H9 (cell line): ENCODE data around the gene FBP2. TPM values are rescaled to one million over a fixed set of nuclear protein-coding genes. Genes with fewer than 3 reads are reported as not detected.

ENCODE experiments used
- DNase-seq: peaks from one replicate; pipeline ENCODE4 v3.0.0-alpha.2; 2017
- H2AFZ ChIP-seq: one replicate; pipeline ENCODE4 v1.6.1; 2013; ENCODE audit warnings: mild to moderate bottlenecking, low read length, control low read depth, moderate library complexity
- H2AK5ac ChIP-seq: 2 replicates; pipeline ENCODE4 v1.6.1; 2013; ENCODE audit warnings: low read length, control low read depth, mixed read lengths; ENCODE audit not compliant: insufficient read length
- H2BK120ac ChIP-seq: one replicate; pipeline ENCODE4 v1.6.1; 2013; ENCODE audit warnings: low read depth, mild to moderate bottlenecking, low read length, control low read depth, inconsistent platforms; ENCODE audit not compliant: poor library complexity, severe bottlenecking
- H2BK12ac ChIP-seq: 2 replicates; pipeline ENCODE4 v1.6.1; 2013; ENCODE audit warnings: low read length, control low read depth, mixed read lengths, low read depth; ENCODE audit not compliant: insufficient read length
- H2BK15ac ChIP-seq: 2 replicates; pipeline ENCODE4 v1.6.1; 2013; ENCODE audit warnings: low read depth, low read length, control low read depth
- H2BK20ac ChIP-seq: one replicate; pipeline ENCODE4 v1.6.1; 2013; ENCODE audit warnings: low read depth, mild to moderate bottlenecking, low read length, control low read depth, inconsistent platforms; ENCODE audit not compliant: poor library complexity, severe bottlenecking
- H2BK5ac ChIP-seq: 2 replicates; pipeline ENCODE4 v1.6.1; 2013; ENCODE audit warnings: low read length, control low read depth, mixed read lengths; ENCODE audit not compliant: insufficient read length
- H3K14ac ChIP-seq: 2 replicates; pipeline ENCODE4 v1.6.1; 2013; ENCODE audit warnings: low read length, control low read depth; ENCODE audit not compliant: insufficient read depth
- H3K18ac ChIP-seq: 2 replicates; pipeline ENCODE4 v1.6.1; 2013; ENCODE audit warnings: low read depth, mild to moderate bottlenecking, mixed read lengths, low read length, control low read depth; ENCODE audit not compliant: insufficient read length
- H3K23ac ChIP-seq: 2 replicates; pipeline ENCODE4 v1.6.1; 2013; ENCODE audit warnings: low read length, control low read depth, mixed read lengths, low read depth; ENCODE audit not compliant: insufficient read length
- H3K23me2 ChIP-seq: 2 replicates; pipeline ENCODE4 v1.6.1; 2013; ENCODE audit warnings: low read depth, mild to moderate bottlenecking, mixed read lengths, low read length, control low read depth; ENCODE audit not compliant: insufficient read length, poor library complexity, severe bottlenecking
- H3K27ac ChIP-seq: 2 replicates; pipeline ENCODE4 v1.5.1; 2013; ENCODE audit warnings: low read length, control low read depth, mixed read lengths, low read depth; ENCODE audit not compliant: insufficient read length
- H3K27me3 ChIP-seq: 2 replicates; pipeline ENCODE4 v1.6.1; 2013; ENCODE audit warnings: low read length, control low read depth, inconsistent platforms; ENCODE audit not compliant: insufficient read depth
- H3K4ac ChIP-seq: 2 replicates; pipeline ENCODE4 v1.6.1; 2013; ENCODE audit warnings: low read depth, mild to moderate bottlenecking, control low read depth, inconsistent platforms, low read length, moderate library complexity
- H3K4me1 ChIP-seq: 2 replicates; pipeline ENCODE4 v1.6.1; 2013; ENCODE audit warnings: low read length, control low read depth, inconsistent platforms; ENCODE audit not compliant: insufficient read depth
- H3K4me2 ChIP-seq: 2 replicates; pipeline ENCODE4 v1.6.1; 2013; ENCODE audit warnings: low read length, control low read depth, mixed read lengths; ENCODE audit not compliant: insufficient read length, insufficient read depth
- H3K56ac ChIP-seq: 2 replicates; pipeline ENCODE4 v1.6.1; 2013; ENCODE audit warnings: low read depth, mild to moderate bottlenecking, mixed read lengths, low read length, control low read depth; ENCODE audit not compliant: insufficient read length
- H3K79me1 ChIP-seq: 2 replicates; pipeline ENCODE4 v1.6.1; 2013; ENCODE audit warnings: low read depth, mild to moderate bottlenecking, moderate library complexity, low read length, control low read depth, inconsistent platforms; ENCODE audit not compliant: insufficient read depth, poor library complexity, severe bottlenecking
- H3K79me2 ChIP-seq: 2 replicates; pipeline ENCODE4 v1.6.1; 2013; ENCODE audit warnings: low read length, control low read depth, inconsistent platforms; ENCODE audit not compliant: insufficient read depth
- H3K9ac ChIP-seq: 2 replicates; pipeline ENCODE4 v1.6.1; 2013; ENCODE audit warnings: low read length, control low read depth, mixed read lengths; ENCODE audit not compliant: insufficient read length; ENCODE audit errors: extremely low read depth
- H3K9me3 ChIP-seq: one replicate; pipeline ENCODE4 v1.6.1; 2013; ENCODE audit warnings: low read depth, low read length, inconsistent platforms; ENCODE audit not compliant: control insufficient read depth
- H3T11ph ChIP-seq: one replicate; pipeline ENCODE4 v1.6.1; 2013; ENCODE audit warnings: mild to moderate bottlenecking, low read length, control low read depth, inconsistent platforms
- H4K20me1 ChIP-seq: one replicate; pipeline ENCODE4 v1.6.1; 2013; ENCODE audit not compliant: control insufficient read depth, insufficient read length, insufficient read depth
- H4K5ac ChIP-seq: 2 replicates; pipeline ENCODE4 v1.6.1; 2013; ENCODE audit warnings: low read depth, mild to moderate bottlenecking, mixed read lengths, low read length, control low read depth; ENCODE audit not compliant: insufficient read length
- H4K8ac ChIP-seq: replicated peaks from 2 replicates; pipeline ENCODE4 v1.6.1; 2013; ENCODE audit warnings: low read length, control low read depth, mixed read lengths, low read depth; ENCODE audit not compliant: insufficient read length
- H4K91ac ChIP-seq: 2 replicates; pipeline ENCODE4 v1.6.1; 2013; ENCODE audit warnings: low read depth, mild to moderate bottlenecking, moderate library complexity, mixed read lengths, low read length, control low read depth; ENCODE audit not compliant: insufficient read length
- H3K27ac Mint-ChIP-seq, 3 experiments: 2 replicates in 2 of 3; 3 replicates in 1 of 3; pipeline ENCODE4 v1.8.0; 2020 to 2021; ENCODE audit warnings: mixed read lengths in 3 of 3, mild to moderate bottlenecking in 1 of 3, moderate library complexity in 1 of 3
- H3K27me3 Mint-ChIP-seq: 2 replicates; pipeline ENCODE4 v1.8.0; 2021; ENCODE audit warnings: low read depth, mild to moderate bottlenecking, moderate library complexity, mixed read lengths
- H3K36me3 Mint-ChIP-seq, 3 experiments: 2 replicates in 2 of 3; 3 replicates in 1 of 3; pipeline ENCODE4 v1.8.0; 2020 to 2021; ENCODE audit warnings: low read depth in 3 of 3, mixed read lengths in 3 of 3; ENCODE audit not compliant: insufficient read depth in 1 of 3
- H3K4me1 Mint-ChIP-seq, 2 experiments: 2 replicates each; pipeline ENCODE4 v1.8.0; 2020; ENCODE audit warnings: mixed read lengths in 2 of 2
- H3K4me3 Mint-ChIP-seq, 2 experiments: 2 replicates in 1 of 2; 3 replicates in 1 of 2; pipeline ENCODE4 v1.8.0; 2020 to 2021; ENCODE audit warnings: mild to moderate bottlenecking in 2 of 2, mixed read lengths in 2 of 2, moderate library complexity in 1 of 2
- H3K9me3 Mint-ChIP-seq, 2 experiments: 2 replicates in 1 of 2; 3 replicates in 1 of 2; pipeline ENCODE4 v1.8.0; 2020; ENCODE audit warnings: mild to moderate bottlenecking in 2 of 2, mixed read lengths in 2 of 2, moderate library complexity in 1 of 2
- CTCF ChIP-seq: fragments of 200-600 bp; sonication (generic); conservative IDR thresholded peaks from 3 replicates; pipeline ENCODE4 v1.8.0; 2021; ENCODE audit warnings: antibody characterized with exemption, mild to moderate bottlenecking
- WGBS: extraction: QIAGEN DNeasy Blood & Tissue Kit; methylation state at CpG from one replicate; pipeline ENCODE4 v1.1.7; 2013; ENCODE audit warnings: missing lambda C conversion rate, low lambda C conversion rate, mixed read lengths; ENCODE audit not compliant: insufficient read length; ENCODE audit errors: extremely low coverage; 5-methylcytosine and 5-hydroxymethylcytosine counted together
- total RNA-seq: library from RNA; stranded (reverse); gene quantifications from 2 replicates; pipeline ENCODE4 v1.2.1, GENCODE V29; 2021

Gene FBP2
- total RNA-seq, 1 experiment from 2014 or later = not detected

GRCh38 chr9:94600258-94600657 lies 6.6 kb upstream of the FBP2 start:
- no CpG with 5 or more reads among the region's 8 CpGs for WGBS

More at GRCh38 chr9:94600258-94600657, 6.6 kb upstream of the FBP2 start:
- Histone ChIP-seq H3K23ac (no peak overlapping the region), H4K91ac (no peak overlapping the region), H2AFZ (no peak overlapping the region), H3K14ac (no peak overlapping the region), H3K27ac (no peak overlapping the region), H3K4me2 (no peak overlapping the region), H3K9me3 (no peaks in the 10 kb centered on the region), H3K79me1 (no peaks in the 10 kb centered on the region), H2AK5ac (no peak overlapping the region), H3K27me3 (no peaks in the 10 kb centered on the region), H2BK20ac (no peak overlapping the region), H2BK5ac (no peak overlapping the region), H2BK120ac (no peak overlapping the region), H3K56ac (no peak overlapping the region), H3K79me2 (no peaks in the 10 kb centered on the region), H3K9ac (no peak overlapping the region), H3K4me1 (no peaks in the 10 kb centered on the region), H4K20me1 (no peaks in the 10 kb centered on the region), H4K5ac (no peak overlapping the region), H3T11ph (no peak overlapping the region), H4K8ac (no peak overlapping the region), H3K18ac (no peak overlapping the region), H3K23me2 (peaks cover 1% of the 10 kb centered on the region), H2BK15ac (no peak overlapping the region), H3K4ac (no peak overlapping the region), H2BK12ac (no peak overlapping the region)
- H3K27me3 Mint-ChIP-seq = peaks cover 12% of the 10 kb centered on the region
- no peak for TF ChIP-seq CTCF
- no peaks in the 10 kb centered on the region for H3K36me3 Mint-ChIP-seq
- H3K4me3 Mint-ChIP-seq = no peak overlapping the region
- no peak overlapping the region for H3K27ac Mint-ChIP-seq
- H3K4me1 Mint-ChIP-seq = peaks cover 5 to 11% of the 10 kb centered on the region in 2 experiments
- DNase-seq = no peak
- no peaks in the 10 kb centered on the region for H3K9me3 Mint-ChIP-seq
